ENCODE measurements around the gene CSPG4.

DNA sequence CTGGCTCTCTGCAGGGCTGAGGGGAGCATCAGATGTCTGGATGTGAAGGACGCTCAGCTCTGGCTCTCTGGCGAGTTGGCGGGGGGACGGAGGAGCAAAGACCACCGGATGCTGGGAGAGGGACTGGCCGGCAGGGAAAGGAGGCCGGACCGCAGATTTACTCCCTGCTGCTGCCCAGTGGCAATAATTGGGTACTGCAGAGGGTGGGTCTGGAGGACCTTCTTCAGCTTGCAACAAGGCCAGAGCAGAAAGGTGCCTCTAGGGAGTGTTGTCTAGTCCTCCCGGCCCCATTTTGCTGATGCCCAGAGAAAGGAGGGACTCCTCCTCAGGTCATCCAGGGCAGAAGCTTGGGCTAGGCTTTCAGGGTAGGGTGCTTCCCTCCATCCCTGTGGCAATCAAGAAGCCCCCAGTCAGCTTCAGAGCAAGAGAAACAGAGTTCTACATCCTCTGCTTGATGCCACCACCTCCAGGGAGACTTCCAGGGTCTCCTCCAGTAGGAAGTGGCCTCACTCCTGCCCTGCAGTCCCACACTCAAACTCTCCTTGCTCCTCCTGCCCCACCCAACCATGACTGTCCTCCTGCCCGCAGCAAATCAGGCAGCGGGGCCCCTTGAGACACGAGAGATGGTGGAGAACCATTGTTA is 20.3 kb upstream of the CSPG4 start:
- no peak for TF ChIP-seq BHLHE40 (IDR thresholded peaks at IDR 0.05; ENCODE audit: borderline replicate concordance)
- TF ChIP-seq SUZ12 (IDR thresholded peaks at IDR 0.05) = no peak

Measured in HEK293T (cell line).